GM12878 (cell line): ENCODE results near the gene CSK. TPM values are rescaled to one million over a fixed set of nuclear protein-coding genes. Genes with fewer than 3 reads are reported as not detected.
A peak's percentile ranks its signal among the peaks of the same experiment; 100 is the strongest.

Experiments
- ATAC-seq: fragments of 200-7000 bp; cut with Tn5 transposase; 3 replicates; pipeline ENCODE4 v1.9.1; 2020; ENCODE audit warnings: mild to moderate bottlenecking, moderate library complexity
- BruUV-seq: library from RNA; stranded (reverse); fragments of 400-500 nt; replicated peaks from 2 replicates; lab custom pipeline; 2021; lab: Mats Ljungman, UMichigan
- CTCF ChIA-PET: fragments of 300-600 bp; sonication (Branson Sonifier 250); formaldehyde crosslinking; extraction: SDS; loops from one replicate; lab custom pipeline; 2021; ENCODE audit warnings: inconsistent platforms; lab: Yijun Ruan, JAX
- POLR2A ChIA-PET: fragments of 350-600 bp; formaldehyde crosslinking; extraction: SDS; loops from one replicate; lab custom pipeline; 2021; ENCODE audit warnings: inconsistent platforms; lab: Charles Lee
- RAD21 ChIA-PET: fragments of 300-600 bp; sonication (Branson Sonifier 250); formaldehyde crosslinking; loops from one replicate; lab custom pipeline; 2023; ENCODE audit warnings: antibody characterized with exemption; ENCODE audit not compliant: unreplicated experiment; lab: Charles Lee
- SMC1A ChIA-PET: fragments of 300-600 bp; sonication (Branson Sonifier 250); formaldehyde crosslinking; loops from one replicate; lab custom pipeline; 2023; ENCODE audit not compliant: unreplicated experiment, uncharacterized antibody; lab: Charles Lee
- DNase-seq: peaks from one replicate; pipeline ENCODE4 v3.0.0-alpha.2; 2011; ENCODE audit warnings: low read depth, low spot score
- FAIRE-seq: peaks from 3 replicates; lab custom pipeline; 2011; peaks lifted over from hg19 to GRCh38; lab: Jason Lieb, UNC
- H2AFZ ChIP-seq: 2 replicates; pipeline ENCODE4 v1.6.0; 2011; ENCODE audit warnings: low read depth, low read length, control low read depth; ENCODE audit not compliant: control insufficient read depth
- H3K27ac ChIP-seq: 2 replicates; pipeline ENCODE4 v1.5.1; 2011; ENCODE audit warnings: control low read depth; ENCODE audit not compliant: control insufficient read depth, insufficient read depth
- H3K27me3 ChIP-seq, 2 experiments: replicated peaks in 1 of 2; 2 replicates each; pipeline versions ENCODE4 v1.6.0 to v1.6.1; 2011; ENCODE audit warnings: low read length in 1 of 2; ENCODE audit not compliant: control insufficient read depth in 2 of 2, insufficient read depth in 2 of 2
- H3K36me3 ChIP-seq, 2 experiments: 2 replicates each; pipeline ENCODE4 v1.5.1; 2011; ENCODE audit warnings: low read length in 1 of 2; ENCODE audit not compliant: control insufficient read depth in 2 of 2, insufficient read depth in 2 of 2
- H3K4me1 ChIP-seq: 2 replicates; pipeline ENCODE4 v1.6.1; 2011; ENCODE audit warnings: mild to moderate bottlenecking, low read length, moderate library complexity, mixed read lengths; ENCODE audit not compliant: control insufficient read depth, insufficient read depth
- H3K4me2 ChIP-seq: 2 replicates; pipeline ENCODE4 v1.6.0; 2011; ENCODE audit warnings: control low read depth; ENCODE audit not compliant: control insufficient read depth, insufficient read depth
- H3K4me3 ChIP-seq: fragments of 200-600 bp; sonication (generic); 2 replicates; pipeline ENCODE4 v1.5.1; 2016
- H3K79me2 ChIP-seq: 2 replicates; pipeline ENCODE4 v1.6.0; 2011; ENCODE audit warnings: low read length; ENCODE audit not compliant: control insufficient read depth, insufficient read depth
- H3K9ac ChIP-seq: 2 replicates; pipeline ENCODE4 v1.8.0; 2011; ENCODE audit warnings: low read length, control low read depth, mixed read lengths; ENCODE audit not compliant: control insufficient read depth, insufficient read depth
- H3K9me3 ChIP-seq: replicated peaks from 3 replicates; pipeline ENCODE4 v1.5.1; 2011; ENCODE audit warnings: mild to moderate bottlenecking, low read length; ENCODE audit not compliant: control insufficient read depth, insufficient read depth
- H4K20me1 ChIP-seq: 2 replicates; pipeline ENCODE4 v1.6.0; 2011; ENCODE audit not compliant: control insufficient read depth, insufficient read depth
- ATF7 ChIP-seq: fragments of 450-650 bp; IDR thresholded peaks from 2 replicates; pipeline ENCODE4 v1.6.1; 2016; ENCODE audit warnings: low read depth, mild to moderate bottlenecking
- CTCF ChIP-seq, 3 experiments: IDR thresholded peaks in 2 of 3; conservative IDR thresholded peaks in 1 of 3; 2 replicates each; pipeline ENCODE4 v1.5.1; 2011; ENCODE audit warnings: low read depth in 3 of 3, low read length in 3 of 3, mild to moderate bottlenecking in 3 of 3, control low read depth in 2 of 3, moderate library complexity in 2 of 3, inconsistent platforms in 1 of 3, mixed read lengths in 1 of 3; ENCODE audit not compliant: control insufficient read depth in 2 of 3, insufficient read depth in 1 of 3; ENCODE audit errors: extremely low read depth in 1 of 3
- E2F8 ChIP-seq: fragments of 450-650 bp; IDR thresholded peaks from 2 replicates; pipeline ENCODE4 v1.6.1; 2018; ENCODE audit warnings: mild to moderate bottlenecking, low read depth, moderate library complexity; ENCODE audit not compliant: partially characterized antibody
- FOXK2 ChIP-seq: fragments of 450-650 bp; IDR thresholded peaks from 2 replicates; pipeline ENCODE4 v1.6.1; 2017; ENCODE audit warnings: mild to moderate bottlenecking, moderate library complexity
- MEF2B ChIP-seq: fragments of 450-650 bp; IDR thresholded peaks from 2 replicates; pipeline ENCODE4 v1.6.1; 2018; ENCODE audit warnings: mild to moderate bottlenecking, moderate library complexity; ENCODE audit not compliant: partially characterized antibody, poor library complexity, severe bottlenecking
- NFYA ChIP-seq: IDR thresholded peaks from 2 replicates; pipeline ENCODE4 v1.6.1; 2011; ENCODE audit warnings: low read depth, mild to moderate bottlenecking, low read length, improper control_type of control experiment, borderline replicate concordance
- RELB ChIP-seq: fragments of 450-650 bp; IDR thresholded peaks from 2 replicates; pipeline ENCODE4 v1.6.1; 2017; ENCODE audit warnings: low read depth, mild to moderate bottlenecking, moderate library complexity
- SMAD1 ChIP-seq: fragments of 450-650 bp; IDR thresholded peaks from 2 replicates; pipeline ENCODE4 v1.6.1; 2018; ENCODE audit warnings: mild to moderate bottlenecking, low read depth; ENCODE audit not compliant: partially characterized antibody
- SREBF2 ChIP-seq: IDR thresholded peaks from 2 replicates; pipeline ENCODE4 v1.6.1; 2012; ENCODE audit warnings: mild to moderate bottlenecking, low read length
- TBL1XR1 ChIP-seq: IDR thresholded peaks from 2 replicates; pipeline ENCODE4 v1.6.1; 2012; ENCODE audit warnings: low read depth, low read length, improper control_type of control experiment
- TCF12 ChIP-seq: IDR thresholded peaks from 2 replicates; pipeline ENCODE4 v1.6.1; 2011; ENCODE audit warnings: low read depth, mild to moderate bottlenecking, low read length
- WGBS: methylation state at CpG from one replicate; pipeline ENCODE4 v1.1.6; 2016; ENCODE audit warnings: low lambda C conversion rate; ENCODE audit not compliant: insufficient replicate concordance, insufficient coverage; ENCODE audit errors: missing lambda C conversion rate; 5-methylcytosine and 5-hydroxymethylcytosine counted together
- in situ Hi-C: fragments of 300-500 bp; cut with MboI; formaldehyde crosslinking; loops from 9 replicates; pipeline ENCODE4 v1.14.3; 2018; ENCODE audit warnings: mixed read lengths
- intact Hi-C: fragments of 100-400 bp; cut with micrococcal nuclease; formaldehyde crosslinking; loops from one replicate; pipeline ENCODE4 v1.14.2; 2022; ENCODE audit not compliant: unreplicated experiment
- polyA plus RNA-seq, 11 experiments: library from polyadenylated mRNA; depleted of rRNA in 4 of 11; unstranded in 6 of 11; stranded (reverse) in 5 of 11; fragments of >200 nt; fragmentation: Nextera tagmentation in 4 of 11; fragmentation: Illumina TruSeq in 1 of 11; extraction: Ambion mirVana in 4 of 11; extraction: Trizol in 1 of 11; gene quantifications; 1 replicate in 1 of 11; 2 replicates in 10 of 11; pipeline versions ENCODE4 v1.2.1 to v1.2.3, GENCODE V29; 2011 to 2016; ENCODE audit warnings: inconsistent platforms in 2 of 11, missing spikeins in 2 of 11, low read depth in 1 of 11
- total RNA-seq, 4 experiments: library from RNA; depleted of rRNA in 3 of 4; stranded (reverse); fragments of >200 nt in 3 of 4; fragmentation: Illumina TruSeq in 1 of 4; extraction: Trizol in 1 of 4; gene quantifications; 2 replicates each; pipeline versions ENCODE4 v1.2.1 to v1.2.3, GENCODE V29; 2013 to 2021

CSK gene
- total and polyA plus RNA-seq, 10 of the 15 experiments (the other 5 are each of a cell fraction or from before 2014, with no cell fraction given): 3.4 to 327 (median 75.8) TPM

- TF ChIP-seq RELB (peak; percentile 87), TCF12 (peak; percentile 90), ATF7 (peak; percentile 60), FOXK2 (no peak), TBL1XR1 (no peak)
Measured at GRCh38 chr15:74776821-74777768, 4.8 kb upstream of the CSK start (continued).

GRCh38 chr15:74777769-74778598 is 3.9 kb upstream of the CSK start:
- no peak overlapping the region for H2AFZ ChIP-seq
- ChIA-PET SMC1A (interaction anchor here (1.0 to 17.6 kb wide), 10 partner anchors 6 to 396 kb away, joined by 3 to 811 read pairs (median 4); partner anchors contain the start of gene SCAMP2), RAD21 (interaction anchor here (0.6 to 25.2 kb wide), 13 partner anchors 9 to 393 kb away, joined by 3 to 1186 read pairs (median 4); partner anchors contain the start of genes ARID3B and CSK), POLR2A (interaction anchor here (0.5 to 17.5 kb wide), 16 partner anchors 11 to 870 kb away, joined by 3 to 602 read pairs (median 4); partner anchors contain the start of genes ARID3B, CLK3, COX5A and CSK), CTCF (interaction anchor here (0.9 to 25.9 kb wide), 10 partner anchors 2 to 393 kb away, joined by 3 to 1288 read pairs (median 5); partner anchors contain the start of genes CSK and ULK3)
- peak overlapping the region; percentile 43 for H3K4me2 ChIP-seq
- DNase-seq (no peak), FAIRE-seq (no peak), ATAC-seq (peak; percentile 15)
- TSS peak; percentile 57 for BruUV-seq
- H3K4me3 ChIP-seq: peak overlapping the region; percentile 14; the same call in 1 of the 2 replicates
- peaks cover 31% of the 10 kb centered on the region for H3K79me2 ChIP-seq
- H3K9ac ChIP-seq: peak overlapping the region; percentile 72
- H3K9me3 ChIP-seq: no peaks in the 10 kb centered on the region
- H3K36me3 ChIP-seq: no peaks in the 10 kb centered on the region
- H3K4me1 ChIP-seq: peaks cover 83% of the 10 kb centered on the region
- H3K27ac ChIP-seq: peak overlapping the region; percentile 96
- in situ Hi-C loops (no loop called here), intact Hi-C loops (loop anchor here (1.0 kb wide), 1 partner anchor 9 kb away; no protein-coding TSS in a partner anchor)
- no peaks in the 10 kb centered on the region for H3K27me3 ChIP-seq
- no peaks in the 10 kb centered on the region for H4K20me1 ChIP-seq
- WGBS: 23% methylated on average over 6 of the region's 6 CpGs
- no peak for TF ChIP-seq E2F8
- peak; percentile 88 for TF ChIP-seq MEF2B
- TF ChIP-seq CTCF (IDR thresholded peaks at IDR 0.05 in 2 of 3, conservative IDR thresholded peaks at IDR 0.05 in 1 of 3; ENCODE audit: control insufficient read depth in 2 of 3, extremely low read depth in 1 of 3, insufficient read depth in 1 of 3, low read depth in 3 of 3, low read length in 3 of 3): no peak
- no peak for TF ChIP-seq SREBF2
- TF ChIP-seq SMAD1: no peak
- no peak for TF ChIP-seq NFYA
